Stromal cell of bone marrow (primary cell): ENCODE data around the gene BHLHE23.
A peak's percentile ranks its signal among the peaks of the same experiment; 100 is the strongest.

Source experiments
- DNase-seq: peaks from one replicate; pipeline ENCODE4 v3.0.0-alpha.2; 2012; ENCODE audit warnings: low read depth

BHLHE23 gene

GRCh38 chr20:63009045-63009961, 2.5 kb upstream of the BHLHE23 start:
- DNase-seq = peak; percentile 25

GRCh38 chr20:63008541-63009044, 1.8 kb upstream of the BHLHE23 start:
- DNase-seq = no peak

DNA sequence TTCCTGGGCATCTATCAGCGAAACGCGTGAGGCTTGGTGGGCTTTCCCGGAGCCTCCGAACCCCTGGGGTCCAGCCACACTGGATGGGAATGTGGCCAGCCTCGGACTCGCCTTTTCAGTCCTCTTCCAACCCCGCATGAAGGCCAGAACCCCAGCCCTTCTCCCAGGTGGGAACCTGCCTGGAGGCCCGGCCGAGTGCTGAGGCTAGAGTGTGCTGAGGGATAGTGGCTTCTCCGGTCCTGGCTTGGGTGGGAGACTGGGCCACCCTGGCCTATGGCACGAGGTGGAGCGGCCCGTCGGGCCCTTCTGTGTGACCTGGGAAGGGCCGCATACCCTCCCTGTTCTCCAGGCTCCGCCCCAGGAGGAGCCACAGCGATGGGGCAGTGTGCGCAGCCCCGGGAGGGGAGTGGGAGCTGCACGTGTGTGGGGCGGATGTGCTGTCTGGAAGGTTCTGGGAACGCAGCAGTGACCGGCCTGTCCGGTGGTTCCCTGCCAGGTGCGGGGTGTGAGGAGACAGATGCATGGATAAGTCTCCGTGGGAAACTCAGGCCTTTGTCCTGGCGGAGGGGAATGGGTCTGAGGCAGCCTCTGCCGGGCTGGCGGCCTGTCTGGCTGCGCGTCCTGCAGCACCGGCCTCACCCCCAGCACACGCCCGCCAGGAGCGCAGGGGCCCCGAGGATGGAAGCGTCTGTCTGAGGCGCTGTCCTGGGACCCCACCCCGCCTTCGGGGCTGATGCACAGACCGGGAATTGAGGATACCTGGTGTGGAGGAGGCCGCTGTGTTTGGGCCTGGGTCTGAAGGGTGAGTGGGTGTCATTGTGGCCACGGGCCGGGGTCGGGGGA, 1.1 kb upstream of the BHLHE23 start:
- DNase-seq = no peak

- no peak for DNase-seq
These were observed 539 bp upstream of the BHLHE23 start for GRCh38 chr20:63007360-63007645.

DNA sequence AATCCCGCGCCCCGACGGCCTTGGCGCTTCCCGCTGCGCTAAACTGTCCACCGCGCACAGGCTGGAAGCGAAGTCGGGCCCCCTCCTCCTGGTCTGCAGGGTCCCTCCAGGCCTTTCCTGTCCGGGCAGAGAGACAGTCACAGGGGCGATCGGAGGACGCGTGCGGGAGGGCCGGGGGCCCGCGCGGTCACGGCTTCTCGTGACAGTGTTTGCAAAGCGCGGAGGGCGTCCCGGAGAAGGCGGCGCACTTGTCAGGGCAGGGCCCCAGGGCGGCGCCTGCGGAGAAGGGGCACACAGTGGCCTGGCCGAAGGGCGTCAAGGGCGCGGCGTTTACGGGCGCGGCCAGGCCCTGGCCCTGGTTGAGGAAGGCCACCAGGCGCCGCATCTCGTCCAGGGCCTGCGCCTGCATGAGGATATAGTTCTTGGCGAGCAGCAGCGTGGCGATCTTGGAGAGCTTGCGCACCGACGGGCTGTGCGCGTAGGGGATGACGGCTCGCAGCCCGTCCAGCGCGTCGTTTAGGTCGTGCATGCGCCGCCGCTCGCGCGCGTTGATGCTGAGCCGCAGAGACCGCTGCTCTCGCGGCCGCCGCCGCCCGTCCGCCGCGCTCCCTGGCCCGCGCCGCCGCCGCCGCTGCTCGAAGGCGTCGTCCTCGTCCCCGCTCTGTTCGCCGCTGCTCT, 763 bp downstream of the BHLHE23 start:
- DNase-seq = no peak

GRCh38 chr20:63005365-63005861, 1.4 kb downstream of the BHLHE23 start:
- no peak for DNase-seq

DNA sequence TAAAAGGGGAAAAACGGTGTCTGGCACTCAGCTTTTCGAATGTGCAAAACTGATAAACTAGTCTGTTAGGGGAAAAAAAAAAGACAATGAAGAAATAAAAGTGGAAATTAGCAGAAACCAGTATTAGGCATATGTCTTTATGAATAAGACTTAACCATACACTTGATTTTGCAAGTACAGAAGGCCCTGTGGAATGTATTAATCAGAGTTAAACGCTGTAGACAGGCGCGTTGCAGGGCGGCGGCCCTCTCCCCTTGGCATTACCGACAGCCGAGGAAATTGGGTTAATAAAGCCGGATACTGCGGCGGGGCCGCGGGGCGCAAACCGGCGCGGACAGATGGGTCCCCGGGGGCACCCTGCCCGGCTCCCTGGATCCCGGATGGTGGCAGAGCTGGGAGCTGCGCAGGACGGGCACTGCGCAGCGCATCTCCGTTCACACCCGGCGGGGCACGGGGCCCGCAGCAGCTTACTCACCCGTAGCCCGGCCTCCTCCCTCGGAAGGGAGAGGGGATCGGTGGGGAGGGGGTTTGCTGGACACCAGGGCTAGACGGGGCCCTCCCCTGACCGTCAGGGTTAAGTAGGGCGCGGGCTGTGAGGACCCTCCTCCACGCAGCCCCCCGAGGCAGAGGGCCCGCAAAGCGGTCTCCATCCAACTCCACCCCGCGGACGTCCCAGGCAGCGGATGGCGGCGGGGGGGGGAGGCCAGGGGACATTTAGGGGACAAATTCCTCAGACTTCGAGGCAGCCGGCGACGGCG, 2.0 kb downstream of the BHLHE23 start:
- no peak for DNase-seq

GRCh38 chr20:63003546-63003945, 3.2 kb downstream of the BHLHE23 start:
- DNase-seq = no peak

- no peak for DNase-seq
These were observed 4.3 kb downstream of the BHLHE23 start for GRCh38 chr20:63002511-63002910.

GRCh38 chr20:63000958-63001357, 5.8 kb downstream of the BHLHE23 start:
- DNase-seq = no peak

DNA sequence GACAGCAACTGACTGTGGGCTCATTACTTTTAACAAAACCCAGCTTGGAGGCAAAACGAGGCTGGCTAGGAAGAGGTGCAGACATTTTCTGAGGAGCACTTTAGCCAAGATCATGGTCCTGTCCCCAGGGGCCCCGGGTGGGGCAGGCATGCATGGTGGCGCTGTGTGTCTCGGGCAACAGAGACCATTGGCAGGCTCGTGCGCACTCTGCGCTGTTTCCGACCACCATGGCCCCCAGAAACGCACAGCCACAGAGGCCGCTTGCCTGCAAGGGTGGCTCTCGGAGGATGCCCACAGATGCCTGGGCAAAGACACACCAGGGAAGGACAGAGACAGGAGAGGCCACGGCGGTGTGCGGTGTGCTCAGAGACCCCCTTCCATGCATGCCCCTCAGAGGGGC, 6.7 kb downstream of the BHLHE23 start:
- no peak for DNase-seq

DNA sequence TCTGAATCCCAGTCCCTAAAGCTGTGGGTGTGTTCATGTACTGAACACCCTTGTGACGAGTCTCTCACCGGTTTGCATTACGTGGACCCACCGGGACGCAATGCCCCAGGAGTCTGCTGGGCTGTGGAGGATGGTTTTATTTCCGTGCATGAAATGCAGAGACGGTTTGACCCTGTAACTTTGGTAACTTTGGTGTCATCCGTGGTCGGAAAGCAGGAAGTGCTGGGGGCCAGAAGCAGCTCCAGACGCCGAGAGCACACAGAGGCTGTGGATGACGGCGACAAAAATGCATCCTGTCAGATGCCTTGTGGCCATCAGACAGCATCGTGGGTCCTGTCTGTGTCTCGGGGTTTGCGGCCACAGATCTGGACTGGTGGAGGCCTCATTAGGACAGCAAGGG, 7.2 kb downstream of the BHLHE23 start:
- no peak for DNase-seq

DNA sequence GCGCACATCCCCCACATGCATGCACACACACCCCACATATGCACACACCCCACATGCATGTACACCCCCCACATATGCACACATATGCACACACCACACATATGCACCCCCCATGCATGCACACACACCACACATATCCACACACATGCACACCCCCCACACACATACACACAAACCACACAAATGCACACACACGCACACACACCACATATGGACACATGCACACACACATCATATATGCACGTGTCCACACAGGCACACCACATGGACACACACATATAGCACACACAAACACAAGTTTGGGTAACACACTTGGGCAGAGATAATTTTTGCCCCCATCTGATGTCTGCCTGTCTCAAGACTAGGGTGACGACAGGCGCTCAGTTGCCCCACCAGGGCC, 8.3 kb downstream of the BHLHE23 start:
- DNase-seq = no peak

GRCh38 chr20:62997417-62998035, 9.2 kb downstream of the BHLHE23 start:
- no peak for DNase-seq

GRCh38 chr20:62996596-62996982, 10.2 kb downstream of the BHLHE23 start:
- DNase-seq = no peak

DNA sequence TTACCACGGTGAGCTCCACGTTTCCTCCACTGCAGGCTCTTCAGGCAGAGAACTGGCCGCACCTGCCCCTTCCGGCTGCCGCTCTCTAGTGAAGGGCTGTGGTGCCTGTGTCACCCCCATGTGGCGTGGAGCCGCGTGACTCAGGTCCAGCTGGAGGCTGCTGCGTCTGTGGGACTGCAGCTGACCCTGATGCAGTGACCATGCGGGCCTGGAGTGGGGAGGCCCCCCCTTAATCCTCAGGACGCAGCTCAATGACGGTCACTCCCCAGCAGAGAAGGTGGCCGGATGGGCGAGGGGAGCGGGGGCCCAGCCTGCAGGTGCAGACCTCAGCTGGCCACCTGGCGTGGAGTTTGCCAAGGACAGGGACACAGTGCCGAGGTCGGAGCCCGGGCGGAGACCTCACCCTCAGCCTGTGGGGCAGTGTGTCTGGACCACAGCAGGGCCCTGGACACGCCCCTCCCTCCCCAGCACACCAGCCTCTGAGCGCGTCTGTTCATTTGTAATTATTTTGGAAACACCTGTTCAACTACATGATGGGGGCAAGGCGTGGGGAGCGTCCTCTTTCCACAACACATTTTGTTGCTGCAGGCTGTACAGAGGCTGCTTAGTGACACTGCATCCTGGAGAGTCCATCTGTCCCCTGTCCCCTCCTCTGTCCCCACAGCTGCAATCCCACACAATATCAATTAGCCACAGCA, 10.7 kb downstream of the BHLHE23 start:
- DNase-seq = no peak

DNA sequence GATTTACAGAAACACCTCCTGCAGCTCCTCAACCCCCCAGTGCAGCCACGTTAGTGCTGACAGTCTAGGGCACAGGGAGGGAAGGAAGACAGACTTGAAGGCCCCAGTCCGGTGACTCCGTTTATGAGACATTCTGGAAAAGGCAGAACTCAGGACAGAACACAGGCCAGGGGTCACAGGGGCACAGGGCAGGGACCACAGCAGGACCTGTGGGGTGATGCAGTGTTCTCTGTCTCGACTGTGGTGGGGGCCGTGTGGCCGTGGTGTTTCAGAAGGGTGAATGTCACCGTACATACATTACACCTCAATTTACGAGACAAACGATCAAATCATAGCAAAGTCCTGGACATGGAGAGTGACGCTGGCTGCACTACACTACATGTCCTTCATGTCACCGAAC, 11.3 kb downstream of the BHLHE23 start:
- no peak for DNase-seq

DNA sequence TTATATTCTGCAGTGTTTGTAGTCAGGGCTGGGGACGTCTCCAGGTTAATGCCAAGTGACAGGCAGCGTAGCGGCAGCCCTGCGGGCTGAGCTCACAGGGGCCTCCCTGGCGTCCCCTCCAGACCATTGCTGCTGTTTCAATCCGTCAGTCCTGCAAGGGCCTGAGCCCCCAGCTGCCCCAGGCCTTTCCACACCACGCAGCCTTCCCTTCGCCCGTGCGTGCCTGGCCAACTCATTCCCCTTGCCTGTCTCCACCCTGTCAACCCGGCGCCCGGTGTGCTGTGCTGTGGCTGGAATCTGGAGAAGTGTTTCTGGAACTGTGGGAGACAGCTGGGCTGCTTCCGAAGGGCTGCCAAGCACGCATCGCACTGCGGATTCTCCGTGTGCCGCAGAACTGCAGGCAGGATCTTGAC, 11.9 kb downstream of the BHLHE23 start:
- DNase-seq = no peak

DNA sequence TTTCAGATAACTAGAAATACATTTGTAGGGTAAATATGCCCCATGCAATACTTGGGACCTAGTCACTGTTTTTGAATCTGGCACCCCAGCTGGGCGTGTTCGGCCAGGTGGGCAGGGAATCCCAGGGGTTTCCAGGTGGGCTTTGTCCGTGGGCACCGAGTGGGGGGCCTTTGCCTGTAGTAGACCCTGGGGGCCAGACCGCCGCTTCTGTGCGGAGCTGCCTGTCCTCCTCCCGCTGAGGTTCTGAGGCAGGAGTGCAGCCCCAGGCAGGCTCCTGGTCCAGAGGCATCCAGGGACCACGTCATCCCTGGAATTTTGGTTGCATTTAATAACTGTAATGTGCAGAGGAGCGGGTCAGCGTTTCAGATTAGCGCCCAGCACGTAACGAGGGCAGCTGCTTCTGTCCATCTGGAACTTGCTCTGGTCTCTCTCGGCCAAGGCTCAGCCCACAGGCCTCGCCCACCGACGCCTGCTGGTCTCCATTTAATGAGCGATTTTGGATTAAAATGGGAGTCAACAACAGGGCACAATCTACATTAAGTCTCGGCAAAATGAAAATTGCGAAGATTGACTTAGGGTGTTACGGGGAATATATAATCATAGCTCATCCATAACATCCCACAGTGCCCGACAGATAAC, 12.8 kb downstream of the BHLHE23 start:
- no peak for DNase-seq

DNA sequence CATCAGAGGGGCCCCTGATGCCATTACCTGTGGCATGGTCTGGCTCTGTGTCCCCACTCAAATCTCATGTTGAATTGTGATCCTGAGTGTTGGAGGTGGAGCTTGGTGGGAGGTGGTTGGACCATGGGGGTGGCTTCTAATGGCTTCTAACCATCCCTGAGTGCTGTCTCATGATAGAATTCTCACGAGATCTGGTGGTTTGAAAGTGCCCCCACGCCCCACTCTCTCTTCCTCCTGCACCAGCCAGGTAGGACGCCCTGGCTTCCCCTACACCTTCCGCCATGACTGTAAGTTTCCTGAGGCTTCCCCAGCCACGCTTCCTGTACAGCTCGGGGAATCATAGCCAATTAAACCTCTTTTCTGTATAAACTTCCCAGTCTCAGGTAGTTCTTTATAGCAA, 14.9 kb downstream of the BHLHE23 start:
- DNase-seq = no peak
